Sigmoid colon (tissue), 4 donors: Measurements from ENCODE around the gene SSUH2.

ENCODE experiments used
- EP300 ChIP-seq, 4 donors: sonication (generic); formaldehyde crosslinking; IDR thresholded peaks; one replicate each; pipeline ENCODE4 v1.6.1; 2017; ENCODE audit warnings: antibody characterized with exemption in 4 of 4
- POLR2A ChIP-seq, 2 donors: fragments of 450-650 bp; IDR thresholded peaks; one replicate each; pipeline ENCODE4 v1.6.1; 2016; ENCODE audit warnings: antibody characterized with exemption in 2 of 2, mild to moderate bottlenecking in 2 of 2, moderate library complexity in 2 of 2
- POLR2AphosphoS5 ChIP-seq, 4 donors: sonication (generic); formaldehyde crosslinking; IDR thresholded peaks; one replicate each; pipeline ENCODE4 v1.6.1; 2017; ENCODE audit warnings: antibody characterized with exemption in 4 of 4
- TF ChIP-seq, protein P1 (sequence below), 4 experiments: fragments of 450-650 bp in 3 of 4; fragments of 200-600 bp in 1 of 4; IDR thresholded peaks; one replicate each; pipeline ENCODE4 v1.5.1; 2016 to 2019; ENCODE audit warnings: antibody characterized with exemption in 4 of 4, mild to moderate bottlenecking in 3 of 4, moderate library complexity in 2 of 4

DNA sequence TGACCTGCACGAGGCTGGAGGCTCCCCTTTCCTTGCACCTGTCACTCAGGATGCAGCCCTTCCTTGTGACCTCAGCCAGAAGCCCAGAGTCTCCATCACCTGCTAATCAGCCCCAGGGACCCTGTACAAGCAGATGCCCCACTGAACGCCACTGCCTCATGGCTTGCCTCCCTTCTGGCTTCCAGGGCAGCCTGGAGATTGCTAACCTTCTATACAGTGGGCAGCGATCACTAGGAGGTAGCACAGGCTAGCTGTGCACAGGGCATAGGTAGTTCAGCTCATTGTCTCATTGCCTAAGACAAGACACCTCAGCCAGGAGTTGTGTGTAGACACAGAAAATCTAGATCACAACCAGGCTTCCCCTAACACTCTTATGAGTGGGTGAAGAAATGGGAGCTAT is 49.3 kb downstream of the SSUH2 start:
- TF ChIP-seq, protein P1, sequence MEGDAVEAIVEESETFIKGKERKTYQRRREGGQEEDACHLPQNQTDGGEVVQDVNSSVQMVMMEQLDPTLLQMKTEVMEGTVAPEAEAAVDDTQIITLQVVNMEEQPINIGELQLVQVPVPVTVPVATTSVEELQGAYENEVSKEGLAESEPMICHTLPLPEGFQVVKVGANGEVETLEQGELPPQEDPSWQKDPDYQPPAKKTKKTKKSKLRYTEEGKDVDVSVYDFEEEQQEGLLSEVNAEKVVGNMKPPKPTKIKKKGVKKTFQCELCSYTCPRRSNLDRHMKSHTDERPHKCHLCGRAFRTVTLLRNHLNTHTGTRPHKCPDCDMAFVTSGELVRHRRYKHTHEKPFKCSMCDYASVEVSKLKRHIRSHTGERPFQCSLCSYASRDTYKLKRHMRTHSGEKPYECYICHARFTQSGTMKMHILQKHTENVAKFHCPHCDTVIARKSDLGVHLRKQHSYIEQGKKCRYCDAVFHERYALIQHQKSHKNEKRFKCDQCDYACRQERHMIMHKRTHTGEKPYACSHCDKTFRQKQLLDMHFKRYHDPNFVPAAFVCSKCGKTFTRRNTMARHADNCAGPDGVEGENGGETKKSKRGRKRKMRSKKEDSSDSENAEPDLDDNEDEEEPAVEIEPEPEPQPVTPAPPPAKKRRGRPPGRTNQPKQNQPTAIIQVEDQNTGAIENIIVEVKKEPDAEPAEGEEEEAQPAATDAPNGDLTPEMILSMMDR (IDR thresholded peaks at IDR 0.05), result no peak
- TF ChIP-seq POLR2A (IDR thresholded peaks at IDR 0.05) (no peak), POLR2AphosphoS5 (IDR thresholded peaks at IDR 0.05) (no peak), EP300 (IDR thresholded peaks at IDR 0.05) (no peak)
